Activated T-helper 9 cell treated with anti-CD3 and anti-CD28 coated beads, Interleukin-2, amount 50 U/mL, for 16 hours (primary cell): ENCODE results near the gene TBX4.

Experiments
- DNase-seq: peaks from one replicate; pipeline ENCODE4 v3.0.0-alpha.2; 2020; ENCODE audit warnings: low read depth

TBX4 gene

DNA sequence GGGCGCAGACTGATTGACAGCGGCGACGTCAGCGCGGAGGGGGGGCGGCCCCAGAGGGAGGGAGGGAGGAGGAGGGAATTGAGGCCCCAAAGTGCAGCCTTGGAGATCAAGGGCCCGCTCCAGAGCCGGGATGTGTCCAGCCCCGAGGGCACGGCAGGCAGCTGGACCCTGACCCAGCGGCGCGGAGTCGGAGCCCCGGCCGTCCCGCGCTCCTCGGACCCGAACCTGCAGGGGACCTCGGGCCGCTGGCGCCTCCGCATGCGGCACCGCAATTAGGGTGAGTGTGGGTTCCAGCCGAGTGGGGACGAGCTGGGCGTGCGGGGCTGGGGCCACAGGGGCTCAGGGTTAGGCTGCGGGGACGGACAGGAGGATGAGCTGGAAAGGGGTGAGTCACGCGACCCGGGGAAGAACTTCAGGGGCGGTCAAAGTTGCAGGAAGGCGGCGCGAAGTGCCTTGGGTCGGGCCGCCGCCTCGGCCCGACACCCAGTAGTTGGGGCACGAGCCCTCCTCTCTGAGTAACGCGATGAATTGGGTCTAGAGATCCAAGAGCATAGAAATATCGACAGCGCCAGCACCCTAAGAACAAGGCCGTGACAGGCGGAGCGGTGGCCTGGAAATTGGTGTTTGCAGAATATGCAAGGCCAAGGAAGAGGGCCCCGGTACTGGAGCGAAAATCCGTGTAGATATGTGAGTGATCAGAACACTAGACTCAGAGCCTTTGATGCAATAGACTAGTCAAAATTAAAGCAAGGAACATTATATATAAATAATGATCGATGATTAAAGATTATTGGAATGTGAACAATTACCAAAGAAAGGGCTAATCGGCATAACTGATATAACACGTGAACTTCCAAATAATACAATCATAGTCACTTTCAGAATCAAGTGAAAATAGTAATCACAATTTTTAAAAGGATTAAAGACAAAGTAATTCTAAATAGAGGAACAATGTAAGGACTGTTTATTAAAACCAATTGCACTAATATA lies at the start of gene TBX4:
Gene TBX4, plus strand, starts transcription at position 122 of the 990 bp plus-strand sequence. CDS start 4,069 bp downstream, outside the sequence.
- DNase-seq = no peak

DNA sequence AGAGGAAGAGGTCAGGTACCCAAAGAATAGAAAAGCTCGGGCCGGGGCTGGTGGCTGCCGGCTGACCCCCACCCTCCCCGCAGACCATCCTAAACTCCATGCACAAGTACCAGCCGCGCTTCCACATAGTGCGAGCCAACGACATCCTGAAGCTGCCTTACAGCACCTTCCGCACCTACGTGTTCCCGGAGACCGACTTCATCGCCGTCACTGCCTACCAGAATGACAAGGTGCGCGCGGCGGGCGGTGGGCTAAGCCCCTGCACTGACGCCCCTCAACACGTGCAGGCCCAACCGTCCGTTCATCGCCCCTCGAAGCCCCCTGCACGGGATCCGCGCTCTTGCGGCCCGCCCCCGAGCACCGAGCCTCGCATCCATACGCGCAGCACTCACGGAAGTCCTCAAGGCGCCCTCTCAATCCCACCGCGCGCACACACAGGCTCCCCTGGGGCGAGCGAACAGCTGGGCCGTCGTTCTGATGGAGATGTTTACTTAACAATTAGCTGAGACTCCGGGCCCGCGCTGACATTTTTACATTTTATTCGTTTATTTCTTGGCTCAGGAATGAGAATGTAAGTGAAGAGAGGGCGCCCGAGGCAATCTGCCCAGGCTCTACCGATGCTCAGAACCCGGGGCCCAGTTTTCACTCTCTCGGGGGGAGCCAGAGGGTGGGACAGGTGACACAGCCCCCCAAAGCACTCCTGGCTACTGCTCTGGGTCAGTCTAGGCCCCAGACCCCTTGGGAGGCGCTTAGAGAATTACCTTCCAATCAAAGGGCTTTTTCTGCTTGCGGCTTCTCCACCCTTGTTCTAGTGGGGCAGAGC lies 49.0 kb upstream of the TBX4 start:
- DNase-seq = no peak

- no peak for DNase-seq
Observed at GRCh38 chr17:61403801-61404662, 48.2 kb upstream of the TBX4 start.

DNA sequence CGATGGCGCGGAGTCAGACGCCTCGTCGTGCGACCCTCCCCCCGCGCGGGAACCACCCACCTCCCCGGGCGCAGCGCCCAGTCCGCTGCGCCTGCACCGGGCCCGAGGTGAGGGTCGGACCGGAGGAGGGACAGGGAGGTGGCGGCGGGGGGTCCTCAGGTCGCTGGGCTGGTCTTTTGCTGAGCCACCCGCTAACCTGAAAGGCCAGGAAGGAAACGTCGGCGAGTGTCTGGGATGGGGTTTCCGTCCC lies 47.6 kb upstream of the TBX4 start:
- no peak for DNase-seq

- no peak for DNase-seq
Observed at GRCh38 chr17:61404913-61405685, 47.1 kb upstream of the TBX4 start.

DNA sequence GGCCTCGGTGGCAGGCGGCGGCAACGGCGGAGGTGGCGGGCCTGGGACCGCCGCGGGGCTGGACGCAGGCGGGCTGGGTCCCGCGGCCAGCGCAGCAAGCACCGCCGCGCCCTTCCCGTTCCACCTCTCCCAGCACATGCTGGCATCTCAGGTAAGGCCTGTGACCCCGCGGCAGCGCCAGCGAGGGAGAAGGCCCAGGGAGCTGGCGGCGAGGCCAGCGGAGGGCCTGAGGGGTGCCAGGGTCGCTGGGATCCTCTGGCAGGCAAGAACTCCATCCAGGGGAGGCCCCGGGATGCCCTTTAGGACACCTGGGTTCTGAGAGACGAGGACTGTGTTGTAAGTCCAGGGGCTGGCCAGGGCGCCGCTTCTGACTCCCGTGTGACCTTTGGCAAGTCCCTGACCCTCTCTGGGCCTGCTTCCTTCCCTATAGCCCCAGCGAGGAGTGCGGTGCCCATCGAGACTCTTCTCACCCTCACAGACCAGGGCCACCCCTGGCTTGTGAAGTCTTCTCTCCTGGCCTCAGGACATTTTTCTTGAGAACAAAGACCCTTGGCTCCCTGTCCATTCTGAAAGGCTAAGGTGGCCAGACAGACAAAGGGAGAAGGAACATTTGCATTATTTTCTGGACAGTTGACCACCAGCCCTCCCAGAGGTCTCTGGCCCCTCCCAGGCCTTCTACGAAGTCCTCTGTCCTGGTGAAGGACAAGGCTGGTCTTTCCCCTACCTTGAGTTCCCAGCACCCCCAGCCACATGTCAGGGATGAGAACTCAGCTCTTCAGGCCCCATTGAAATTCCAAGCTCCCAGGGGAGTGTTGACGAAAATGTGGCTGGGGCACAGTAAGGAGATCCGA lies 46.3 kb upstream of the TBX4 start:
- no peak for DNase-seq

DNA sequence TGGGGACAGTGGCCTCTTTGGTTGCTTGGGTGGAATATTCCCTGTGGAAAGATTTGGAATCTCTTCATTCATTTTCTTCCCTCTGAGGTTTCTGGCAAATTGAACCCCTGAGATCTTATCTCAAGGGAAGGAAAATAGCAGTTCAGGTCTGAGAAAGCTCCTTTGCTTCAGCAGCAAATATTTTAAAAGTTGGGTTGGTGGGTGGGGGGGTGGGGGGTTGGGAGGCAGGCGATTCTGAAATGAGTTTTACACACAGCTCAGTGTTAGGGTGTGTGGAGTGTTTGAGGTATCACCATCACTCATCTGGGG lies 45.7 kb upstream of the TBX4 start:
- DNase-seq = no peak

- DNase-seq = no peak
Observed at GRCh38 chr17:61406971-61407911, 45.0 kb upstream of the TBX4 start.

DNA sequence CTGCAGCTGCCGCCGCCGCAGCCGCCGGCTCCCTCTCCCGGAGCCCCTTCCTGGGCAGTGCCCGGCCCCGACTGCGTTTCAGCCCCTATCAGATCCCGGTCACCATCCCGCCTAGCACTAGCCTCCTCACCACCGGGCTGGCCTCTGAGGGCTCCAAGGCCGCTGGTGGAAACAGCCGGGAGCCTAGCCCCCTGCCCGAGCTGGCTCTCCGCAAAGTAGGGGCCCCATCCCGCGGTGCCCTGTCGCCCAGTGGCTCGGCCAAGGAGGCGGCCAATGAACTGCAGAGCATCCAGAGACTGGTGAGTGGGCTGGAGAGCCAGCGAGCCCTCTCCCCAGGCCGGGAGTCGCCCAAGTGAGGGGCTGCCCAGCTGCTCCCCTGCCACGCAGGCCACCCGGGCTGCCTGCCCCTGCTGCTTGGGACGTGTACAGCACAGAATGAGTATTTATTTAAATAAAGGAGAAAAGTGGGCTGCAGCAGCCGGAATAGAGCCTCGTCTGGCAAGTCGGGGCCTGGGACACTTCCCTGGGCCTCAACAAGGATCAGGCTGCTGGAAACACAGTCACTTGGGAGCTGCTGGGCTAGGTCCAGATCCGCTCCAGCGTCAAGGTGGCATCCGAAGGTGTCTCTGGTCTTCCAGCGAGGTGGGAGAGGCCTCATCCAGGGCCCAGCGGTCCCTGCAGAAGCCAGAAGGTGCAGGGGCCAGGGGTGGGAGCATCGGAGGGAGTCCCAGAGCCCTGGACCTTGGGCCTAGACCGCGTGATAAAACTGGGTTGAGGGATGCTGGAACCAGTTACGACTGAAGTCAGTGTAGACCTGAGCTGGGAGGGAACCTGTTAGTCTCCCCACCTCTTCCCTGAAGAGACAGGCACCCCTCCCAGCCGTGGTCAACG lies 43.8 kb upstream of the TBX4 start:
- DNase-seq = no peak

DNA sequence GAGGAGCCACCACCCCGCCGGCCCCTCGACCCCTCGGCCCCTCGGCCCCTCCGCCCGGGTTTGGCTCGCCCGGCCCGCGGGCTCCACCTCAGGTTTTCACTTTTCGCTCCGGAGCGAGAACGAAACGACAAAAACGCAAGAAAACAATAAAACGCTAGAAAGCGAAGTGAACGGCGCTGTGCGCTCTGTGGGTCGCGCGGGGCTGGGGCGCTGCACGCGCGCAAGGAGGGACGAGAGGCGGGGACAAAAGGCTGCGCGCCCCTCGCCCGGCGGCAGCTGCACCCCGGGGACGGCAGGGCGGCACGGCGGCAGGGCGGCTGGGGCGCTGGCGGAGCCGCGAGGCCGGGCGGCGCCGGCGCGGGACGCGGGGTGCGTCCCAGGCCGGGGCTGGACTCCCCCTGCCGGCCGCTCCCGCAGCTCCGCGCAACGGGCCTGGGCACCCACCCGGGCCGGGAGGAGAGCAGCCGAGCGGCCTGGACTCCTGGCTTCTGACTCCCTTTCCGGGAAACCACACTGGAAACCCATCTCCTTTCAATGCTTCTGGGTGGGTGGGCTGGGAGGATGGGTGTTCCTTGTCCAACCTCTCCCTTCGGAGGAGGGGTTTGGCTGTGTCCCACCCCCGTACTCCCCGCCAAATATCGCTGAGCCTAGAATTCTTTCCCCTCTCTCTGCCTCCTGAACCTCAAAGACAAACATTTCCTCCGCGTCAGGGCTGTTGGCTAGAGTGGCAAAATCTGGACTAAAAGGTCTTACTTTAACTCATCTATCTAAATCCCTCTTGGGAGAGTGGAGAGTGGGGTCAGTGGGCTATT lies 42.7 kb upstream of the TBX4 start:
- no peak for DNase-seq

- DNase-seq = peak; percentile 63
Observed at GRCh38 chr17:61410141-61411010, 41.8 kb upstream of the TBX4 start.

- DNase-seq = no peak
Observed at GRCh38 chr17:61411011-61411260, 41.3 kb upstream of the TBX4 start.

DNA sequence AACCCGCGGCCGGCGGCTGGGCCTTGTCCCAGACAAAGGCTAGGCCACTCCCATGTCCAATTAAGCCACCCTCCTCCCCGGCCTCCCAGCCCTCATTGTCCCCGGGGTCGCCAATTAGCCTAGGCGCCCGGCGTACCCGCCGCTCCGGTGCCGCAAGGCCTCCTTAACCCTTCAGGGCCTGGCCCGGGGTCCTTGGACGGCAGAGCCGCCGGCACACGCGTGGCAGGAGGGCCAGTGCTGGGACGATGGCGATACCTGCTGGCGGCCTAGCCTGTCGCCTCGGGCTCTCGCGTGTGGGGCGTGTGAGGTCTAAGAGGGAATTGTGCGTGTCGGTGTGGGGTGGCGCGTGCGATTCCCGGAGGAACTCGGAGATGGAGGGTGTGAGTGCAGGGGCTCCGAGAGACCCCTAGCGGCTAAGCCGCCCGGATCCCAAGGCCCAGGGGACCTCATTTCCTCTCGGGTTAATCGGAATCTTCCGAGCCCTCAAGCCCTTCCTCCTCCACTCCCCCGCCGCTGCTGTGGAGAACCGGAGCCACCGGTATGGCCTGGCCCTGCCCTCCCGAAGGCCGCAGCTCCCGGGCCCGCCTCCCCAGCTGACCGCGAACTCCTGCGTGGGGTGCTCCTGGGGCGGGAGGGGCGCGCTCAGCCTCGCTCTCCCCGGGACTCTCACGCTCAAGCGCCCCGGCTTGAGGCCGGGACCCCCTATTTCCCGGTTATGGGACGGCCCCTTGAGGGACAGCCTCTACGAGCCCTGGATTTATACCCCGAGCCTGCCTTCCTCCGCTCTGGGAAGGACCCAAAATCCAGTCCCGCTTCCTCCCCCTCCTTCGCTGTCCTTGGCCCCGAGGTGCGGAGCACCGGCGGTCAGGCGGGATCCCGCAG lies 40.7 kb upstream of the TBX4 start:
- DNase-seq = no peak

- peak; percentile 61 for DNase-seq
Observed at GRCh38 chr17:61412143-61412859, 39.9 kb upstream of the TBX4 start.
